AG04449 (cell line): ENCODE measurements around the gene RNF215.

Experiments
- CTCF ChIA-PET: fragments of 350-600 bp; formaldehyde crosslinking; extraction: SDS; loops from one replicate; lab custom pipeline; 2021; ENCODE audit warnings: antibody characterized with exemption; lab: Yijun Ruan, JAX
- POLR2A ChIA-PET: fragments of 400-600, 350-600 bp; formaldehyde crosslinking; extraction: SDS; loops from one replicate; lab custom pipeline; 2020; ENCODE audit warnings: antibody characterized with exemption, inconsistent platforms; lab: Yijun Ruan, JAX
- DNase-seq: peaks from one replicate; pipeline ENCODE4 v3.0.0-alpha.2; 2010; ENCODE audit warnings: low read depth, low spot score
- H3K4me3 ChIP-seq: 2 replicates; pipeline ENCODE4 v1.5.1; 2011; ENCODE audit warnings: low read depth, mild to moderate bottlenecking, control low read depth, low read length
- TF ChIP-seq, protein P1 (sequence below): IDR thresholded peaks from one replicate; pipeline ENCODE4 v1.5.1; 2011; ENCODE audit warnings: mild to moderate bottlenecking, moderate library complexity, low read length, control low read depth, inconsistent platforms; ENCODE audit not compliant: insufficient read depth; ENCODE audit errors: missing control alignments

RNF215 gene

DNA sequence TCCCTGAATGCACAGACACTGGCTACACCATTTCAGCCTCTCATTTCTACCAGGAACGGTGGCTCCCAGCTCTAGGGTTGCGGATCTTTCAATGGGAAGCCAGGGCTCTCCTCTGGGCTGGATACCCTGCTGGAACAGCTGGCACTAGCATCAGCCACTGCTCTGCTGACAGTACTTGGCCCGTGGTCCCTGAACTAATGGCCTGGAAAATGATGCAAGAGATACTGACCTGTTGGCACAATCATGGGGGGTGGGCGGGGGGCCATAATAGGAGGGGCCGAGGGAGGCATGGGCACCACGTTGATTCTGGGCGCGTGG, 49.8 kb downstream of the RNF215 start:
- H3K4me3 ChIP-seq, result no peak overlapping the region
- TF ChIP-seq, protein P1, sequence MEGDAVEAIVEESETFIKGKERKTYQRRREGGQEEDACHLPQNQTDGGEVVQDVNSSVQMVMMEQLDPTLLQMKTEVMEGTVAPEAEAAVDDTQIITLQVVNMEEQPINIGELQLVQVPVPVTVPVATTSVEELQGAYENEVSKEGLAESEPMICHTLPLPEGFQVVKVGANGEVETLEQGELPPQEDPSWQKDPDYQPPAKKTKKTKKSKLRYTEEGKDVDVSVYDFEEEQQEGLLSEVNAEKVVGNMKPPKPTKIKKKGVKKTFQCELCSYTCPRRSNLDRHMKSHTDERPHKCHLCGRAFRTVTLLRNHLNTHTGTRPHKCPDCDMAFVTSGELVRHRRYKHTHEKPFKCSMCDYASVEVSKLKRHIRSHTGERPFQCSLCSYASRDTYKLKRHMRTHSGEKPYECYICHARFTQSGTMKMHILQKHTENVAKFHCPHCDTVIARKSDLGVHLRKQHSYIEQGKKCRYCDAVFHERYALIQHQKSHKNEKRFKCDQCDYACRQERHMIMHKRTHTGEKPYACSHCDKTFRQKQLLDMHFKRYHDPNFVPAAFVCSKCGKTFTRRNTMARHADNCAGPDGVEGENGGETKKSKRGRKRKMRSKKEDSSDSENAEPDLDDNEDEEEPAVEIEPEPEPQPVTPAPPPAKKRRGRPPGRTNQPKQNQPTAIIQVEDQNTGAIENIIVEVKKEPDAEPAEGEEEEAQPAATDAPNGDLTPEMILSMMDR, result no peak
- no peak for DNase-seq
- CTCF ChIA-PET, result interaction anchor here (1.2 kb wide), 1 partner anchor 9 kb away, joined by 3 read pairs; no protein-coding TSS in a partner anchor
- POLR2A ChIA-PET, result no interaction called here

- TF ChIP-seq, protein P1, result no peak
- POLR2A ChIA-PET, result no interaction called here
- no peak overlapping the region for H3K4me3 ChIP-seq
- no peak for DNase-seq
- CTCF ChIA-PET, result interaction anchor here (1.2 kb wide), 2 partner anchors 9 to 51 kb away, joined by 3 to 4 read pairs; partner anchors contain the start of gene RNF215
Measured at GRCh38 chr22:30336752-30337460, 50.3 kb downstream of the RNF215 start.

DNA sequence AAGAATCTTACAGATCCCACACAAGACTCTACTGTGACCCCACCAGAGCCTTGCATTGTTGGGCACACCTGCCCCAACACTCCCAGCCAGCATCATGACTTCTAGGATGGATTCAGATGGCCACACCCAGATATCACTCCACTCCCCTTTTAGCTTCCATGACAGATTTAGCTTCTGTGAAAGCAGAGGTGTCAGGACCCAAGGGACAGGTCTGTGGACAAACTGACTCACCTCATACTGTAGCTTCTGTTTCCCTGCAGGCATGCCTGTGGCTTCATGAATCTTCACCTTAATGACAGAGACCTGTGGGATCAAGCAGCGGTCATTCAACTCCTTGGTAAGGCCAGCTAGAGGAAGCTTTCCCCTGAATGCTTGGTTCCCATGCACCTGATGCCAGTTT, 52.0 kb downstream of the RNF215 start:
- no peak for DNase-seq
- CTCF ChIA-PET, result interaction anchor here (0.9 to 1.4 kb wide), 3 partner anchors 12 to 51 kb away, joined by 3 to 10 read pairs (median 3); no protein-coding TSS in a partner anchor
- TF ChIP-seq, protein P1, result no peak
- POLR2A ChIA-PET, result no interaction called here
- no peak overlapping the region for H3K4me3 ChIP-seq

- TF ChIP-seq, protein P1, result no peak
- DNase-seq, result no peak
- H3K4me3 ChIP-seq, result no peak overlapping the region
- ChIA-PET CTCF (interaction anchor here (1.0 to 1.4 kb wide), 2 partner anchors 13 to 47 kb away, joined by 3 to 10 read pairs; no protein-coding TSS in a partner anchor), POLR2A (no interaction called here)
Measured at GRCh38 chr22:30334646-30335045, 52.6 kb downstream of the RNF215 start.

- ChIA-PET CTCF (interaction anchor here (1.4 to 2.2 kb wide), 2 partner anchors 45 to 47 kb away, joined by 3 to 10 read pairs; partner anchors contain the start of gene CASTOR1), POLR2A (no interaction called here)
- TF ChIP-seq, protein P1, result no peak
Measured at GRCh38 chr22:30333707-30334087, 53.5 kb downstream of the RNF215 start.

DNA sequence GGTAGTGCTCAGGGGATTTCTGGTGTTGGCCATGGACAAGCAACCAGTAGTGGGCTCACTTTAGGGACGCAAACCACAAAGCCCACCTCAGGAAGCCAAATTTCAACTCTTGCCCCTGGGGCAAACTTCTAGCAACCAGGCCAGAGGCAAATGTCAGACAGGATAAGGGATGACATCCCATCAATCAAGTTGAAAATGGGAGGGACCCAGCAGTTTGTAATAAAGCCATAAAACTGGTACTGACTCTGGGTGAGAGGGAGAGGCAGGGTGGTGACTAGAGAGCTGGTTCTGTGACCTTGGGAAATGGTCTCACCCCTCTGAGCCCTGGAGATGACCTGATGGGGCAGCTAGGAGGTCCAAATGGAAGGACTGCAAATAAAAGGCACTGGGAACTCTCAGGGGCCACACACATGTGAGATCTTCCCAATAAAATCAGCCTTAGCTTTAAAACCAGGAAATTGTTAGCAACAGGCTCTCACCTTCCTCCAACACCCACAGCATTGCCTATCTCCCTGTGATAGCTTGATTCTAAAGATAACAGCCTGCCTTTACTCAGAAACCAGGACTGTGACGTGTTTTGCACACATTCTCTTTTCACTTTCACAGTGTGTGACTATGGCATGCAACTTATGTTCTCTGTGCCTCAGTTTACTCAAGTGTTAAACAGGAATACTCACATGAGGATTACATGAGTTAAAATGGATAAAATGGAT, 54.1 kb downstream of the RNF215 start:
- CTCF ChIA-PET, result interaction anchor here (1.4 to 2.2 kb wide), 3 partner anchors 45 to 225 kb away, joined by 3 to 10 read pairs (median 5); partner anchors contain the start of gene CASTOR1

More at GRCh38 chr22:30333707-30334087, 53.5 kb downstream of the RNF215 start:
- no peak for DNase-seq
- H3K4me3 ChIP-seq, result no peak overlapping the region

More for the DNA sequence above, 54.1 kb downstream of the RNF215 start:
- no peak for DNase-seq
- TF ChIP-seq, protein P1, result no peak
- POLR2A ChIA-PET, result no interaction called here
- no peak overlapping the region for H3K4me3 ChIP-seq
